ENCODE data around the gene PRSS23.
A peak's percentile ranks its signal among the peaks of the same experiment; 100 is the strongest.
"Not testable (repeated sequence)": the region's sequence is repeated elsewhere in the genome, so short reads cannot be mapped to it uniquely, and the experiment has no call there.

PRSS23 gene

DNA sequence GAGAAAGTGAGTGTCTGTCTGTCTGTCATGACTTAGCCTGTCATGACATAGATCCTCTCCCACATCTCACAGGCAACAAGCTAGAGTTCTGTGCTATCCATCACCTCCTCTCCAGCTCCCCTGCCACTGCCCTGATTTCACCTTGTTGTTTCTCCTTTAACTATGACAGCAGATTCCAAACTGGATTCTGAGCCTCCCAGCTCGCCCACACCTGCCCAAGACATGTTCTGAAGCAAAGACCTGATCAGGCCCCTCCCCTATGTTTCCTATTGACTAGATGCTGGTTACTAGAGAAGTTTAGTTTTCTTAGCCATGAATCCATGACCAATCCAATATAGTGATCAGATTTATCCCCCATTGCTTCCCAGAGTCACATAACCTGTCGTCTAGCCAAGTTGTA lies 15.4 kb downstream of the PRSS23 start:
- DNase-seq: no peak

DNA sequence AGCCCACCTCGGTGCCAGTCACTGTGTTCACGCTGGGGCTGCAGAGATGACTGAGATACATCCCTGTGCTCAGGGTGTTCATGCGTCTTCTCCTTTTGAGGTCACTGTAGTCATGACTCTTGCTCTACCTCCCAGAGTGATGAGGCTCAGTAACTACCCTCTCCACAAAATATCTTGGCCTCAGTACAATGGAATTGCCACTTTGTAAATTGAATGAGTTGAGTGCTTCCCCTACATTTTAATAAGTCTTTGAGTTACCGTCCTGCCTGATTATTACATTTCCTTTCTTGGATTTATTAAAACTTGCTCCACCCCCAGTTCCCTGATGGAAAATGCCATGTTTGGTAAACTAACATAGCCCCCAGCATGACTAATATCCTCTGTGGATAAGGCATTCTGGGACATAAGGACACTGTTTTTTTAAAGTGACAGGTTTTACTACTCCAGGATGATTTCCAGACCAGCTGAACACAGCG lies 15.9 kb downstream of the PRSS23 start:
- no peak for DNase-seq

DNA sequence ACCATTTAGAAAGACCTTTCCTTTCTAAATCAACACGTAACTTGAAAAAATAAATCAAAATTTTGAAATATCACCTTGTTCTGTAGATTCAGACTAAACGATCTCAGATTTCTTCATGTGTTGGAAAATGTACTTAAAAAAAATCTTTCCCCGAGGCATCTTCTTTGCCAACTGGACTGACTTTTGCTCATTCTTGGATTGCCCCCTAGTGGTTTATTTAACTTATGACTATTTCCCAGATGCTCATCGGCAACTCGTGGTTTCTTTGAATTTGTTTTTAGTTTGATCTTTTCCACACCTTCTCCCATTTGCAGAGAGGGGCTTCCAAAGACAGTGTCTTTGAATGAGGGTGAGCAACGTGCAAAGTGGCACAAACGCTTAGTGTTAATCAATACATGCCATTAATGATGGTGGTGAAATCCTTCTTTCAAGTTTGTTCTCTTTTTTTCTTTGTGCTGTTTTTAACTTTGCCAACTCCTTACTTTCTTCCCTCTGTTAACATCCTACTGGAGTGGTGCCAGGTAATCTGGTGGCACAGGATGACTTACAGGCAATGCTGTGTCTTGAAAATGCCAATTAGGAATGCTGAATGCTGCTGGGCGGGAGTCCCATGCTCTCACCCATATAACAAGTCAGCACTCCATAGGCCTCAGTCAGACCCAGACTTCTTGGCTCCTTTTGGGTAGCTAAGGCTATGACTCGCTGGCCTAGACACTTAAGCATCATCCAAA lies 18.3 kb downstream of the PRSS23 start:
- peak in 1 of 2 experiments; percentile 65 for DNase-seq

GRCh38 chr11:86824139-86824538 lies 23.8 kb downstream of the PRSS23 start:
- DNase-seq: not testable (repeated sequence)

DNA sequence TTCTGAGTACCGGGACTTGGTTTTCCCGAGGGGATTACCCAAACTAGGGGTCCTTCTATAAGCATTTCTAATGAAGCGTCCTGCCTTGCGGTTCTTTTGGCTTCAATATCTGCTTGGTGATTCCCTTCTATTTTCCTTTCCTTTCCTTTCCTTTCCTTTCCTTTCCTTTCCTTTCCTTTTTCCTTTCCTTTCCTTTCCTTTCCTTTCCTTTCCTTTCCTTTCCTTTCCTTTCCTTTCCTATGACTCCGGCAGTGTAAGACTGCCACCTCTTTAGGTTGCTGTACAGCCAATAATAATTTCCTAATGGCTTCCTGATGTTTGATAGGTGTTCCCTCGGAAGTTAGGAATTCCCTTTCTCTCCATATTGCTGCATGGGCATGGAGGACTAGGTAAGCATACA lies 34.0 kb downstream of the PRSS23 start:
- DNase-seq: not testable (repeated sequence)

DNA sequence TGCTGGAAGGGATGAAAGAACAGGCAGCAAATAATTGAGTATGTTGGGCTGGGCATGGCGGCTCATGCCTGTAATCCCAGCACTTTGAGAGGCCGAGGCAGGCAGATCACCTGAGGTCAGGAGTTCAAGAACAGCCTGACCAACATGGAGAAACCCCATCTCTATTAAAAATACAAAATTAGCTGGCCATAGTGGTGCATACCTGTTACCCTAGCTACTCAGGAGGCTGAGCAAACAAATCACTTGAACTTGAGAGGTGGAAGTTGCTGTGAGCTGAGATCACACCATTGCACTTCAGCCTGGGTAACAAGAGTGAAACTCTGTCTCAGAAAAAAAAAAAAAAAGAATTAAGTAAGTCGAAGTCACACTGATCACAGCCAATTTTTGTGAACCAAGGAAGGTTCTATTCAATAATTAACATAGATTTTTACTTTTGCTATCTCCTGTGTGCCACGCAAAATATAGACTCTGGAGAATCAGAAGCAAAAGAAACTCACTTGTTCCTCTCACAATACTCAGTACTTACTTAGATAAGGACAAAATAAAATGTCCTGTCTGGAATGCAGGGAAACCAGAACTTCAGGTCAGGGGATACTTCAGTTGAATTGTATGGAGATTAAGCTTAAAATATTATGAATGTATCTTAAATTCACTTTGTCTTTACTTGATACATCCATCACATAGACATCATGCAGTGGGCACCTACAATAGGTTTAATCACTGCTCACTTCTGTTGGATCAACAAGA lies 44.6 kb downstream of the PRSS23 start:
- not testable (repeated sequence) for DNase-seq

DNA sequence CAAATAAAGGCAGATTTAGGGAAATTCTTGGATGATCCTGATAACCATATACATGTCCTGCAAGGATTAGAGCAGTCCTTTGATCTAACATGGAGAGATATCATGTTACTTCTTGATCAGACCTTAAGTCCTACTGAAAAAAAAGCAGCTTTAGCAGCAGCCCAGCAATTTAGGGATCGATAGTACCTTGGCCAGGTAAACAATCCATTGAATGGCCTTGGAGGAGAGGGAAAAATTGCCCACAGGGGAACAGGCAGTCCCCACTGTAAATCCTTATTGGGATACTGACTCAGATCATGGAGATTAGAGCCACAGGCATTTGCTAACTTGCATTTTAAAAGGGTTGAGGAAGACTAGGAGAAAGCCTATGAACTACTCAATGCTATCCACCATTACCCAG lies 47.8 kb downstream of the PRSS23 start:
- DNase-seq: no peak

DNA sequence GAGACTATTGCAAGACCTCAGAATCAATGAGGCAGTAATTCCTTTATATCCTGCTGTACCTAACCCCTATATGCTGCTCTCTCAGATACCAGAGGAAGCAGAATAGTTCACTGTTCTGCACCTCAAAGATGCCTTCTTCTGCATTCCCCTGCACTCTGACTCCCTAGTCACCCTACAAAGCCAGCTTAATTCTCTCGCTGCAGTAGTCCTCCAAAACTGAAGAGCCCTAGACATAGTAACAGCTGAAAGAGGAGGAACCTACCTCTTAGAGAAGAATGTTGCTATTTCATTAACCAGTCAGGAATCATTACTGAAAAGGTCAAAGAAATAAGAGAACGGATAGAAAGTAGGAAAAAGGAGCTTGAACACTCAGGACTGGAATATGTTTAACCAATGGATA lies 49.3 kb downstream of the PRSS23 start:
- DNase-seq: no peak

All from NCI-H524 (cell line).